ENCODE measurements around the gene BLVRB.
"Not testable (repeated sequence)": the region's sequence is repeated elsewhere in the genome, so short reads cannot be mapped to it uniquely, and the experiment has no call there.

Gene BLVRB

DNA sequence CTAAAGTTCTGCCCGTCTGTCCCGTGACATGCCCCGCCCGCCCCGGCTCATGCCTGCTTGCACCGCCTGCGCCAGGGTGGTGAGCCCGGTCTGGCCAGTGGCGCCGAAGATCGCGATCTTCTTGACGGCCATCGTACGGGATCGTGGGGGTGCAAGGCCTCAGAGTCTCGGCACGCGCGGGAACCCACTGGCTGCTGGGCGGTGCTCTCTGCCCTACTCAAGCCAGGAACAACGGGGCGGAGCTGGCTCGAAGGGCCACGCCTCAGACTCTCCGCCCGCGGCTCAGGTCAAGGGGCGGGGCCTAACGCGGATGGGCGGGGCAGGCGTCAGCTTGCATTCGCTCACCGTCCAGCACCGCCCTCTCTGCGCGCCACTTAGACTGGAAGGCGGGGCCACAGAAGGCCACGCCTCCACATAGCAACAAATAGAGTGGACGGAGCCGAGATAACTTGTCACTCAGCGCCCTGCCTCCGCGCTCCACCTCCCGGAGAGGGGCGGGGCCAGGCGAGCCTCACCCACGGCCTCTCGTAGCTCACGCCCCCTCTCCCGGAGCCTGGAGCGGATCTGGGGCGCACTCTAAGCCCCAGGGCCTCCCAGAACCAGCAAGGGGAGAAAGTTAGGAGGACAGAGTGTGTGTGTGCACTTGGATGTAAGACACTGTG is at the start of gene BLVRB:
Gene BLVRB (minus strand): TSS at position 189 of the 662 bp plus-strand sequence. CDS start 57 bp downstream, at position 132.
- DNase-seq, result peak; percentile 96

DNA sequence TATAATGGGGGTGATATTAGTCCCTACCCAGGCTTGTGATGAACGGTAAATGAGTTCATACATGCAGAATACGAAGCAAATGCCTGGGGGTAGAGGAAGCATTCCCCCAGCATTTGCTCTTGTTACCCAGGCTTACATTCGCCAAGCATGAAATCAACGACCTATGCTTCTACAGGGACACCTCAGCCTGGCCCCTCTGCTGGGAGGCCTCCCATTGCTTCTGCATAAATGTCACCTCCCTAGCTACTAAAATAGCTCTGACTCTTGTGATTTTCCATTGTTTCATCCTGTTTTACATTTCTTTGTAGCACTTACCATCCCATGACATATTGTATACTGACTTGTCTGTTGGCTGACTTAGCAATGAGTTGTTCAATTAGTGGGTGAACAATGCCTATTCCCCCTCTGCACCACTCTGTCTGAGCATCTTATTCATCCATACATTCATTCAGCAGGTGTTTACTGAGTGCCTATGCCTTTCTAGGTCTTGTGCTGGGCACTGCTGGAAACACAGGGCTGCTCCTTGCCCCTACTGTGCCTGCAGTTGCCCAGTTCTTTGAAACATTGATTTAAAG is 48.3 kb upstream of the BLVRB start:
- DNase-seq, result no peak

DNA sequence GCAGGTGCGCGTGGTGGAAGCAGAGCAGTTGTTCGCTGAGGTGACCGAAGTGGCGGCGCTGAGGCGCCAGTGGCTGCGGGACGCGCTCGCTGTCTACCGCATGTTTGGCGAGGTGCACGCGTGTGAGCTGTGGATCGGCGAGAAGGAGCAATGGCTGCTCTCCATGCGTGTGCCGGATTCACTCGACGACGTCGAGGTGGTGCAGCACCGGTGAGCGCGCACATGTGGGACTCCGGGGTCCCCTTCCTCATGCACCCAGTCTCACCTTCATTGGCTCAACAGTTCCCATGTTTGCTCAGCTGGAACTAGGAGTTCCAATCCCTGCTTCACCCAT is 47.8 kb upstream of the BLVRB start:
- no peak for DNase-seq

DNA sequence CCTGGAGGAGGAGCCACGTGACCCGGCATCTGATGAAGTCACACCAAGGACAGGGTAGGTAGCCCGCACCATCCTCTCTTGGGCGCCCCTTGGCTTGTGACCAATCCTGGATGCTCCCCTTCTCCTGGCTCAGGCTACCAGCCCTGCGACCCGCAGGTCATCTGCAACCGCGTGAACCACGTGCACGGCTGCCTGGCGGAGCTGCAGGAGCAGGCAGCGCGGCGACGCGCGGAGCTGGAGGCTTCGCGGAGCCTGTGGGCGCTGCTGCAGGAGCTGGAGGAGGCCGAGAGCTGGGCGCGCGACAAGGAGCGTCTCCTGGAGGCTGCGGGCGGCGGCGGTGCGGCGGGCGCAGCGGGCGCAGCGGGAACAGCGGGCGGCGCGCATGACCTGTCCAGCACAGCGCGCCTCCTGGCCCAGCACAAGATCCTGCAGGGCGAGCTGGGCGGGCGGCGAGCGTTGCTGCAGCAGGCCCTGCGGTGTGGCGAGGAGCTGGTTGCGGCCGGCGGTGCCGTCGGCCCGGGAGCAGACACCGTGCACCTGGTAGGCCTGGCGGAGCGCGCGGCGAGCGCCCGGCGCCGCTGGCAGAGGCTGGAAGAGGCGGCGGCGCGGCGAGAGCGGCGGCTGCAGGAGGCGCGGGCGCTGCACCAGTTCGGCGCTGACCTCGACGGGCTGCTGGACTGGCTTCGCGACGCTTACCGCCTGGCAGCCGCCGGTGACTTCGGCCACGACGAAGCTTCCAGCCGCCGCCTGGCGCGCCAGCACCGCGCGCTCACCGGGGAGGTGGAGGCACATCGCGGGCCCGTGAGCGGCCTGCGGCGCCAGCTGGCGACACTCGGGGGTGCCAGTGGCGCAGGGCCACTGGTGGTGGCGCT is 47.2 kb upstream of the BLVRB start:
- DNase-seq, result peak; percentile 37

DNA sequence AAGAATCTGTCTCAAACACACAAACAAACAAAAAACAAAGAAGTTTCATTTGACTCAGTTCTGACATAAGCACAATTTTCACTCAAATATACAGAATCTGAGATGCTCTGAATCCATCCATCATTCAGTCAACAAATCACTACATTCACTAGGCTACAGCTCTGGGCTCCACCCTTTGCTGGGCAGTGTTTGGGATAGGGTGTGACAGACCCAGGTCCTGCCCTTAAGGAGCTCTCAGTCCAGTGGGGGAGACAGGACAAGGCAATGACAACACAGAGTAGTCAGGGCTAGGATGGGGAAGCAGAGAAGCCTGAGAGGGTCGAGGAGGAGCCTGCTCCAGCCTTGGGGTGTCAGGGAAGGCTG is 46.5 kb upstream of the BLVRB start:
- no peak for DNase-seq

DNA sequence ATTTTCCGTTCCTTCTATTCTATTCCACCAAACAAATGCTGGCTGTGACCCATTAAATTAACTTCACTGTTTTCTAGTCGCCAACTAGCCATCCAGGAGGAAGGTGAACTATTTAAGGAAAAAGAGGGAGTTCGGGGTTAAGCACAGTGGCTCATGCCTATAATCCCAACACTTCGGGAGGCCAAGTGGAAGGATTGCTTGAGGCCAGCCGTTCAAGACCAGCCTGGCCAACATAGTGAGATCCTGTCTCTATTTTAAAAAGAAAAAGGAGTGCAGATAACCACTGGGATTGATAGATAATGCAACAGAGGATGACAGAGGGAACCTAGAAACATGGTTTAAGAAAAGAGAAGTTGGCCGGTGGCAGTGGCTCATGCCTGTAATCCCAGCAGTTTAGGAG is 45.9 kb upstream of the BLVRB start:
- no peak for DNase-seq

DNA sequence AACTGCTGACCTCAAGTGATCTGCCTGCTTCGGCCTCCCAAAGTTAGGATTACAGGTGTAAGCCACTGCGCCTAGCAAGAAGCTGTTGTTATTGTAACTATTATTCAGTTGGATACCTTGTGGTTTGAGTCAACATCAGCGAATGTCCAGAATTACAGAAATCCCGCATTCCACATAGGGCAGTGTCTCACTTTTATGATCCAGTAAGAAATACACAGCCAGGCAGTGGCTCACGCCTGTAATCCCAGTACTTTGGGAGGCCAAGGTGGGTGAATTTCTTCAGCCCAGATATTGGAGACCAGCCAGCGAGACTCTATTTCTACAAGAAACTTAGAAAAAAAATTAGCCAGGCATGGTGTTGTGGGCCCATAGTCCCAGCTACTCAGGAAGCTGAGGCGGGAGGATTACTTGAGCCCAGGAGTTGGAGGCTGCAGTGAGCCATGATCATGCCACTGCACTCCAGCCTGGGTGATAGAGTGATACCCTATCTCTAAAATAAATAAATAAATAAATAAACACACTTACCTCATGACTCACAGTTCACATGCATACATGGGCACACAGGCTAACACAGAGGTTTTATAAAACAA is 45.1 kb upstream of the BLVRB start:
- no peak for DNase-seq

DNA sequence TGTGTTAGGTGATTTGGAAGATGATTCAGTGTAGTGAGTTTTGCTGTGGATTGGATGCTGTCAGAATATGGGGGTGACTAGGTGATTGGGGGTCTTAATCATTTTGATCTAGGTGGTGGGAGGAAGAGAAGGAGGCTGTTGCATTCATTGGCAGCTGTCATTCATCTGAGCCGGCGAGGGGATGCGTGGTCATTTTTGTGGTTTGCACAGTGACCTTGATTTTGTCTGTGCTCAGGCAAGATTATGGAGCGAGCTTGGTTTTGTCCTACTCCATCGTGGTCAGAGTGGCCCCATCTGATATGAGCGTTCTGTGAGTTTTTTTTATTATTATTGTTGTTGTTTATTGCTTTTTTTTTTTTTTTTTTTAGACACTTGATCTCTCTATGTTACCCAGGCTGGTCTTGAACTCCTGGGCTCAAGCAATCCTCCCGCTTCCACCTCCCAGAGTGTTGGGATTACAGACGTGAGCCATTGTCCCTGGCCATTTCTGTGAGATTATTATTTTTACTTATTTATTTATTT is 43.3 kb upstream of the BLVRB start:
- no peak for DNase-seq

DNA sequence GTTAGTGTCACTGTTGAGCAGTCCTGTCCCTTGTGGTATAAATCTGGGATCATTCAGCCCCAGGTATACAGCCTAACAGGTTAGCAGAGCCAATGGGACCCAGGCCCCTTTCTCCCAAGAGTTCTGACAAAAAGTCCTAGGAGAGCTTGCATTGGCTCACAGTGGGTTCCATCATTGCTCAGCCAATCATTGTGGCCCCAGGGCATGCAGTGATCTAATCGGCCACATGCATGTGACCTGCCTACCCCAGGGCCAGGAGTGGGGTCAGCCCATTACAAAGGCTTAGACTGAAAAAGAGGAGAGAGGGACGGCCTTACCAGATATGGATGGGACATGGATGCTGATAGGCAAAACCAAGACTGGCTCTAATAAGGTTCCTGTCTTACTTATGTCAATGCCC is 42.3 kb upstream of the BLVRB start:
- DNase-seq, result no peak

DNA sequence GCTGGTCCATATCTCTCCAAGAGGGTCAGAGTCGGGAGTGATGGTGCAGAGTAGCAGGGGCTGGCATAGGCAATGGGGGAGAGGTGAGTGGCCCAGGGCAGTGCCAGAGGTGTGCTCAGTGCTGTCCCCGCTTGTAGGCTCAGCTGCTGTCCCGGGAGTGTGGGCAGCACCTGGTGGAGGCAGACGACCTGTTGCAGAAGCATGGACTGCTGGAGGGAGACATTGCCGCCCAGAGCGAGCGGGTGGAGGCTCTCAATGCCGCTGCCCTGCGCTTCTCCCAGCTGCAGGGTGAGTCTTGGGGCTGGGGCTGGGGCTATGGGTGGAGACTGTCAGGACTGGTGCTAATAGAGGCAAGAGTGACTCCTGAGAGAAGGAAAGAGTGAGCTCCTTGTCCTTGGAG is 40.6 kb upstream of the BLVRB start:
- no peak for DNase-seq

DNA sequence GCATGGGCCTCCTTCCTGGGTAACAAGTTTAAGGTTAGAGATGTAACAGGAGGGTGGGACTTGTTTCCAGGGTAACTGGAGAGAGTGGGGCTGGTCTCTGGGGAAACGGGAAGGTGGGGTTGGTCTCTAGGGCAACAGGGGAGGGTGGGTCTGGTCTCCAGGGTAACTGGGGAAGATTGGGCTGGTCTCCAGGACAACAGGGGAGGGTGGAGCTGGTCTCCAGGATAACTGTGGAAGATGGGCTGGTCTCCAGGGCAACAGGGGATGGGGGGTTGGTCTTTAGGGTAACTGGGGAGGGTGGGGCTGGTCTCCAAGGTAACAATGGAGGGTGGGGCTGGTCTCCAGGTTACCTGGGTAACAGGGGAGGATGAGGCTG is 37.8 kb upstream of the BLVRB start:
- DNase-seq, result peak; percentile 42

DNA sequence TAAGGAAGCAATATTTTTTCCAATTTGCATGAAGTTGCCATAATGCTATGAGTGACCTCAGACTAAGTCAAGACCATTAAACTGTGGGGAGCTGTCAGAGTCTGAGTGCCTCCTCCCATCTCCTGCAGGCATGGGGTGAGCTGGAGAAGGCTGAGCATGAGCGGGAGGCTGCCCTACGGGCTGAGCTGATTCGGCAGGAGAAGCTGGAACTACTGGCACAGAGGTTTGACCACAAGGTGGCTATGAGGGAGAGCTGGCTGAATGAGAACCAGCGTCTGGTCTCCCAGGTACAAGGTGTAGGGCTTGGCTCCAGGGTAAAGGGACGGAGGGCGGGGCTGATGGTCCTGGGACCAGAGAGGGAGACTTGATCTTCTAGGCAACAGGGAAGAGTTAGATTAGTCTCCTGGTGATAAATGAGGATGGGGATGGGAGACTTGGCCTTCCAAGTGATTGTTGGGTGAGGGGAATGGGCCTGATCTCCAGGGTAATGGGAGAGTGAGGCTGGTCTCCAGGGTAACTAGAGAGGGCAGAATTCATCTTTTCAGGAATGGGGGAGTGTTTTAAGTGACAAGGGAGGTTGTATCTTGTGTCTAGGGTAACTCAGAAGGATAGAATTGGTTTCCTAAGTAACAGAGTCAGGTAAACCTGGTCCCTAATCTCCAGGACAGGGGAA is 37.2 kb upstream of the BLVRB start:
- DNase-seq, result no peak

DNA sequence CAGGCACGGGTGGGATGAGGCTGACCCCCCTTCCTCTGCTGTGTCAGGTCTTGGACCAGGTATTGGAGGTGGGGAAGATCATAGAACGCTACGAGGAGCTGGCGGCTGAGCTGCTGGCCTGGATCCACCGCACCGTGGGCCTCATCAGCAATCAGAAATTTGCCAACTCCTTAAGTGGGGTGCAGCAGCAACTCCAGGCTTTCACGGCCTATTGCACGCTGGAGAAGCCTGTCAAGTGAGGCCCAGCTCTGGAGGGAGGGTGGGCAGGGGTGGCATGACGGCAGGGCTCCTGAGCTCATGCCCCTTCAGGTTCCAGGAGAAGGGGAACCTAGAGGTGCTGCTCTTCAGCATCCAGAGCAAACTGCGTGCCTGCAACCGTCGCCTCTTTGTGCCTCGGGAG is 36.5 kb upstream of the BLVRB start:
- DNase-seq, result no peak

DNA sequence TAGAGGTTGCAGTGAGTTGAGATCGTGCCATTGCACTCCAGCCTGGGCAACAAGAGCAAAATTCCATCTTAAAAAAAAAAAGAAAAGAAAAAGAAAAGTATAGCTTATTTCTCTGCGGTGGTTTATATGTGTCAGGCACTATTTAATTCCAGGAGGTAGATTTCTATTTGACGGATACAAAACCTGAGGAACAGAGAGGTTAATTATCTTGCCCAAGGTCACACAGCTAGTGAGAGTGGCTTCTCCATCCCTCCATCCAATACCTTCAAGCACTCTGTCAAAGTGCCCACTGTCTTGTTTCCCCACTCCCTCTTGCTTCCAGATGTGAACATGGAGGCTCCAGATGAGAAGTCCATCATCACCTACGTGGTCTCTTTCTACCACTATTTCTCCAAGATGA is 36.1 kb upstream of the BLVRB start:
- no peak for DNase-seq

DNA sequence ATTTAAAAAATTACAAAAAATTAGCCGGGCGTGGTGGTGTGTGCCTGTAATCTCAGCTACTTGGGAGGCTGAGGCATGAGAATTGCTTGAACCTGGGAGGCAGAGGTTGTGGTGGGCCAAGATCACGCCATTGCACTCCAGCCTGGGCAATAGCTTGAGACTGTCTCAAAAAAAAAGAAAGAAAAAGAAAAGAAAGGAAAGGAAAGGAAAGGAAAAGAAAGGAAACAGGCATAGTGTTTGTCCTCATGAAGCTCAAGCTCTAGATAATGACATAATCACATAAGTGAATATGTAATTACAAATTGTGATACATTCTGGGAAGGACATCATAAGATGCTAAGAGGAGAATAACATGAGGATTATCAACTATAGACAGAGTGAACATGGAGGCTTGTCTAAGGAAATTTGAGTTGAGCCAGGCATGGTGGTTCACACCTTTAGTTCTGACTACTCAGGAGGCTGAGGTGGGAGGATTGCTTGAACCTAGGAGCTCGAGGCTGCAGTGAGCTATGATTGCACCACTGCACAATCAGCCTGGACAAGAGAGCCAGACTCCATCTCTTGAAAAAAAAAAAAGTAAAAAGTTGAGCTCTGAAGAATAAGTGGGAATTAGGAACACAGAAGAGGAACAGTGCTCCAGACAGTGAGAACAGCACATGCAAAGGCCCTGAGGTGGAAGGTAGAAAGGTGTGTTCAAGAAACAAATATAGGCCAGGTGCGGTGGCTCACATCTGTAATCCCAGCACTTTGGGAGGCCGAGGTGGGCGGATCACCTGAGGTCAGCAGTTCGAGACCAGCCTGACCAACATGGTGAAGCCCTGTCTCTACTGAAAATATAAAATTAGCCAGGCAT is 35.4 kb upstream of the BLVRB start:
- not testable (repeated sequence) for DNase-seq

DNA sequence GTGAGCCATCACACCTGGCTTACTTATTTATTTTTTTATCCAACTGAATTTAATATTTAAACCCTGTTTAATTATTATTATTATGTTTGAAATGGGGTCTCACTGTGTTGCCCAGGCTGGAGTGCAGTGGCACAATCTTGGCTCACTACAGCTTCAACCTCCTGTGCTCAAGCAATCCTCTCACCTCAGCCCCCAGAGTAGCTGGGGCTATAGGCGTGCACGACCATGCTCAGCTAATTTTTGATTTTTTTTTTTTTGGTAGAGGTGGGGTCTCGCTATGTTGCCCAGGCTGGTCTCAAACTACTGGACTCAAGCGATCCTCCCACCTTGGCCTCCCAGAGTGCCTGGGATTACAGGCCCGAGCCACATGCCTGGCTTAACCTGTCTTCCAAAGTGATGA is 33.8 kb upstream of the BLVRB start:
- no peak for DNase-seq

DNA sequence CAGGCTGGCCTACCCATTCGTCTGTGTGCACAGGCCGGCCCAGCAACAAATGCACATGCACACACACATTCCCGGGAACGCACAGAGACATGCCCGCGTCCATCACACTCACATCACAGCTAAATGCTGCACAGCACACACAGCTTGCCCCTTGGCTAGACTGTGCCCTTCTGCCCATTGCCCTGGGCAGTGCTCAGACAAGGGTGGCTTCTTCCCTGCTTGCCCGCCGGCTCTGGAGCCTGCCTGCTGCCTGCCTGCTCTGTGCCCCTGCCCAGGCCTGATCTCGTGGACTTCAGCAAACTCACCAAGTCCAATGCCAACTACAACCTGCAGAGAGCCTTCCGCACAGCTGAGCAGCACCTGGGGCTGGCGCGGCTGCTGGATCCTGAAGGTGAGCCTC is 31.7 kb upstream of the BLVRB start:
- DNase-seq, result no peak

DNA sequence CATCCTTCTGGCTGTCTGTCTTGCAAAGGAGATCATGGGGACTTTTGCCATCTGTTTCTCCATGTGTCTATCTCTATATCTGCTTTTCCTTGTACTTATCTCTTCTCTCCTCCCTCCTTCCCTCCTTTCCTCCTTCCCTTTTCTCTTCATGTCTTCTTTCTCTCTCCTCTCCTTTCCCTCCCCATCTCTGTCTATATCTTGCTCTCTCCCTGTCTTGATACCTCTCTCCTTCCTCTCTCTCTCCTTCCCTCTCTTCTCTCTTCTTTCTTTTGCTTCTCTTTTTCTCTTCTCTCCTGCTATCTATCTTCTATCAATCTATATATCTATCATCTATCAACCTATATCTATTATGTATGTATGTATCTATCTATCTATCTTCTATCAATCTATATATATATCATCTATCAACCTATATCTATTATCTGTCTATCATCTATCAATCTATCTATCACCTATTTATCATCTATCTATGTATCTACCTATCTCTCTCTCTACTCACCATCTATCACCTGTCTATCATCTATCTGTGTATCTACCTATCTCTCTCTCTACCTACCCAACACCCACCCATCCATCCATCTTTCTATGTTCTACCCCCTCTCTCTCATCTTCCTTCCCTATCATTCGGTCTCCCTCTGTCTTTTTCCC is 28.8 kb upstream of the BLVRB start:
- DNase-seq, result no peak

DNA sequence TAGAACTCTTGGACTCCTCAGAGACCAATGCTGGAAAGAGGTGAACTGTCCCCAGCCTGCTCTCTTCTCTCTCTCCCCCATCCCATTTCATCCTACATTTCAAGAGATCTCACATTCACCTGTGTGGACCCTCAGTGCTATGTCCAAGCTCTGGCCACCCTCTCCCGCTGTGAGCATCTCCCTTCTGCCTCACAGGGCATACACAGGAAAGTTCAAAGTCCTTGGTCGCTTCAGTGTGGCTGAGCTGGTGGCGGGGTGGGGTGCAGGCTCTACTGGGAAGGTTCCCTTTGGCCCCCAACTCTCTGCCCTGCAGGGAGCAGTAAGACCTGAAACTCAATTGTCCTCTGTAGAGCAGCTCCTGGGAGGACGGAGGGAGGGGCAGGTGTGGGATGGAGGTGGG is 28.2 kb upstream of the BLVRB start:
- DNase-seq, result no peak

DNA sequence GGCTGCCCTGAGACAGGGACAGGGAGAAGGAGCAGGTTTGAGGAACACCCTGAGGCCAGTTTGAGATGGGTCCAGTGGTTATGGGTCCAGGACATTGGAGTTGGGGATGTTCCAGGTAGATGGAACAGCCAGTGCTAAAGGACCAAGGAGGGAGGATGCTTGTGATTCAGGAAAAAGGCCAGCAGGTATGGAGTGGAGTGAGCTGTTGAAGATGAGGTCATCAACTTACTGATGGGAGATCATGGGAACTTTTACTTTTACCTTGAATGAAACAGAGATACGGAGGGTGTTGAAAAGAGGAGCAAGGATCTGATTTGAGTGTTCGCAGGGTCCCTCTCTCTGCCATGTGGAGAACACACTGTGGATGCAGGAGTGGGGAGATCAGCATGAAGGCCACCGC is 26.7 kb upstream of the BLVRB start:
- no peak for DNase-seq

DNA sequence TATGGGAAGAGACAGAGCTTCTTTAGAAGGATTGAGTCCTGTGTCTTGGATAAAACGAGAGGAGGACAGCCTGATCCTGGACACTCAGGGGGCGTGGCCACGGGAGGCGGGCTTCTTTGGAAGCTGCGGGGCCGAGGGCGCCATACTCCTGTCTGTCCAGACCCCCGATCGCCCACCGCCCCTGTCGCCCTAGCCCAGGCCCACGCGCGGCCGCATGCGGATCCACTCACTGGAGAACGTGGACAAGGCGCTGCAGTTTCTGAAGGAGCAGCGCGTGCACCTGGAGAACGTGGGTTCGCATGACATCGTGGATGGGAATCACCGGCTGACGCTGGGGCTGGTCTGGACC is 24.3 kb upstream of the BLVRB start:
- DNase-seq, result no peak

DNA sequence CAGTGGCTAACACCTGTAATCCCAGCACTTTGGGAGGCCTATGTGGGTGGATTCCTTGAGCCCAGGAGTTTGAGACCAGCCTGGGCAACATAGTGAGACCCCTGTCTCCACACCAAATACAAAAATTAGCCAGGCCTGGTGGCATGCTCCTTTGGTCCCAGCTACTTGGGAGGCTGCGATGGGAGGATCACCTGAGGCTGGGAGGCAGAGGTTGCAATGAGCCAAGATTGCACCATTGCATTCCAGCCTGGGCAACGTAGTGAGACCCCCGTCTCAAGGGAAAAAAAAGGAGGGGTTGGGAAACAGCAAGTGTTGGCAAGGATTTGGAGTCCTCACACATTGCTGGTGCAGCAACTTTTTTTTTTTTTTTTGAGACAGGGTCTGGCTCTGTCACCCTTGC is 20.5 kb upstream of the BLVRB start:
- no peak for DNase-seq

Measured in NCI-H1105 treated with DMSO at 0.1 percent for 48 hours (cell line).